Daoy (cell line): ENCODE results near the gene CFAP299. TPM values are rescaled to one million over a fixed set of nuclear protein-coding genes. Genes with fewer than 3 reads are reported as not detected.

Experiments
- DNase-seq: peaks from one replicate; pipeline ENCODE4 v3.0.0-alpha.2; 2015; ENCODE audit warnings: low read depth
- total RNA-seq: library from RNA; depleted of rRNA; stranded (reverse); fragments of >200 nt; shearing (Covaris generic); gene quantifications from 2 replicates; pipeline ENCODE4 v1.2.3, GENCODE V29; 2014; rRNA removed

CFAP299 gene
- total RNA-seq, 1 experiment from 2014 or later = 2.5 TPM

DNA sequence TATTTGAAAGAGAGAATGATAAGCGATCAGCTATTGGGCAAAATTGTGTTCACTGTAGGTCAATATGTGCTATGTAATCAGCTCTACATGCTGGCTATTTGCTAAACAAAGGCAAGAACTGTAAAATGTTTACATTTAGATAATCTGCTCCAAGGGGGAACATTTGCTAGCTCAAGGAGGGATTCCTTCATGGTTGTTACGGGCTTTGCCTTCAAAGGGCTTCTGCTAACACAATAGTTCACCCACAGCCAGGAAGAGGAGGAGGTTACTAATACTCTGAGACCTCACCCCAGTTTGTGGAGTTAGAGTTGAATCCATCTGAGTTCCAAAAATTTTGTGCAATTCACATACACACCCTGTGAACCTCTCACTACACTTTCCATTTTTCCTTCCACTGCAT is 587.4 kb downstream of the CFAP299 start:
- DNase-seq = no peak

DNA sequence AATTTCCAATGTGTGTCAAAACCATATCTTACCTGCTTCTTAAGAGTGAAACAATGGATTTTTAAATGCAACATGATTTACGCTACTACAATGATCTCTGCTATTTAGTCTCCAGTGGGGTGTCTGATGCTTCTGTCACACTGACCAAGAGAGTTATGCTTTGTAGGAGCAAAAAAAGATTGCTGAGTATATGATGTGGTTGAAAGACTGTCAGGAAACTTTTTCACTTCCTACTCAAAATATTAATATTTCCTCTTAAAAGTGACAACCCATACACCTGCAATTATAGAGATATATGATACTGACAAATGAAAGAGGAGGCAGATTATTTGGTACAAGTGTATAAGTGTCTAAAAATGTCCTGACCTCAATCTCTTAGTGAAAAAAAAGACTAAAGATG is 589.8 kb downstream of the CFAP299 start:
- DNase-seq = no peak

DNA sequence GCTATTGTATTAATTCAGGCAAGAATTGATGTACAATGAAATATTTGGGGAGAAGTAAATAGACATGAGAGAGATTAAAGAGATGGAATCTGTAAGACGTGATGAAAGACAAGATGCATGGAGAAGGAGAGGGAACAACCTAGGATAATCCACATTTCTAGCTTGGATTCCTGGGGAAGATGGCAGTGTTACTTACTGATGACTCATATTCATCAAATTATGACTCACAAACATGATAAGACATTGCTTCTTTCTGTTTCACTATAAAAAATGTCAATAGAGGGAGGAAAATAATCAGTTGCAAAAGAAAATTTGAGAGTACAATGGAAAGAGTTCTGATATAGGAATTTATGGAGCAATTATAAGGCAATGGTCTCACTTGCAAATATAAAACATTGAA is 590.9 kb downstream of the CFAP299 start:
- DNase-seq = no peak

DNA sequence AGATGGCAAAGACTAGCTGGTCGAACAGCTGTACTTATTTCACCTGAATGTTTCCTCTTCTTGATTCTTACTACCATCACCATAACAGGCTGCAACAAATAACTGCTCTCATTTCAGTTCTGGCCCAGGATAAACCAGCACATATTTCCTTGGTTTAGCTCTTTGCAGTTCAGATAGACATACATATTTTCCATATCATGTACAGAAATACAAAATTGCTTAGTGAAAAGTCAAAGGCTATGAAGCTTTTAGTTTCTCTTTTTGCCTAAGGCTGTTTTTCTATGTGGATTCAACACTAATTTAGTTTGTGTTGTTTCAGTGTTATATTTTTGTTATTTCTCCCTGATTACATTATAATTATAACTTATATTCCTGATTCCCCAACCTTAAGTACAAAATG is 591.4 kb downstream of the CFAP299 start:
- no peak for DNase-seq

DNA sequence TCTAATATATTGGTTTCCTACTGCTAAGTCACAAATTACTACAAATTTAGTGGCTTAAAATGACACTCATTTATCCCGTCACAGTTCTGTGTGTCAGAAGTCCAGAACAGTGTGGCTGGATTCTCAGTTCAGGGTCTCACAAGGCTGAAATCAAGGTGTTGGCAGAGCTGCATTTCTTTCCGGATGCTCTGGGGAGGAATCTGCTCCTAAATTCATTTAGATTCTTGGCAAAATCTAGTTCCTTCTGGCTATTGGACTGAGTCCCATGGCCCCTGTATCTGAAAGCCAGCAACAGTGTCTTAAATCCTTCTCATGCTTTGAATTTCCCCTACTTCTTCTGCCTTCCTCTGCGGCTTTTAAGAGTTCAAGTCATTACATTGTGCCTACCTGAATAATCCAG is 591.9 kb downstream of the CFAP299 start:
- DNase-seq = no peak

DNA sequence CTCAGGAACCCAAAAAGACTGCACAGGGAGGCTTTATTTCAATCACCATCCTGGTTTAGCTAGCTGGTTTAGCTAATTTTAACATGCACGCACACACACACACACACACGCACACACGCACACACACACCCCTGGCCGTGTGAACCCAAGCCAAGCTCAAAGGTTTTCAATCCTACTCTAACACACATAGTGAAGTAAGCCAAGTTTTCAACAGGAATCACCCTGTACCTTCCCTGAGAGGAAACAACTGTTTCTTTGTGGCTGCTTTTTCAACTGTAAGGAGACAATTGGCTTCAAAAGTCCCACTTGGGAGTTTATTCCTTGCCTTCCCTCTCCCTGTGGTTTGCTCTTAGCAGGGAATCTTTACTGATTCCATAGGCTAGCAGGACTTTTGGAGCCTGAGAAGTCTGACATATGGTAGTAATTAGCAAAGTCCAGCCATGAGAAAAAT is 596.1 kb downstream of the CFAP299 start:
- no peak for DNase-seq

DNA sequence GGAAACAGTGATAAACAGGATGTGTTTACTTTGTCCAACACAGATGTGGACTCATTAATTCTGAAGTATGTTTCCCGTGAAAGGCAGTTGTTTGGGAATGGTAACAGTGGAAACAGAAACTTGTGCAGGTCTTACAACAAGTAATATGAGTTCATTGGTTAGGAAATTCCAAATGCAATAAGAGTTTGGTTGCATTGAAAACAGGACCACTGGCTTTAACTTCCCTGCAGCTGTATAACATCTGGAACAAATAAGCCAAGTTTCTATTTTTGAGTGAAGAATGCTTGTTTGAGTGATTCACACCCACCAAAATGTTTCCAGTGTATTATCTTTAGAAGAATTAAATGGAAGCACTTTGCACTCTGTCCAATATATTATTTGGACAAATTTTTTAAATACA is 612.6 kb downstream of the CFAP299 start:
- DNase-seq = no peak

DNA sequence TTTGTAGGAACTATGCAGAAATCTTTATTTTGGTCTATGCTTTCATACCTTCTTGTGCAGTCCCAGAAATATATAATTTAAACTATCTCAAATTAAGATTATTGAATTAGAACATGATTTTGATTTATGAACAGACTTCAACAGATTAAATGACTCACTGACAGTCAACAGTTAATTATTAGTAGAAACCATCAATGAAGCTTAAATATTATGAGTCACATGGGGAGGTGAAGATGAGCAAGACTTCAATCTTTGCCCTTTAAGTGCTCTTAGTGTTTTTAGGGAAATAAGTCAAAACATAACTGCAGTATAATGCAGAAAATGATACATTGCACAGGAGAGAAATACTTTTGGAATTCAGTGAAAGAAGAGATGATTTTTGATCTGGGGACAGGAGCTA is 613.5 kb downstream of the CFAP299 start:
- DNase-seq = no peak

DNA sequence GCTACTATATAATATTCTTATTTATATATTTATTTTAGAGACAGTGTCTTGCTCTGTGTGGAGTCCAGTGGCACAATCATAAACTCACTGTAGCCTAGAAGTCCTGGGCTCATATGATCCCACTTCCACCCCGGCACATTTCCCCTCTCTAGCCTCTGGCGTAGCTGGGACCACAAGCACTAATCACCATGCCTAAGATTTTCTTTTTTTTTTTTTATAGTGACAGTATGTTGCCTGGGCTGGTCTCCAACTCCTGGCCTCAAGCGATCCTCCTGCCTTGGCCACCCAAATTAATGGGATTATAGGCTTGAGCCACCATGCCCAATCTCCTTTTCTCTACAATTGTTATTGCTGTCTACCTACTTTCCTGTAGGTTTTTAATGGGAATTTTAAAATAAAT is 620.9 kb downstream of the CFAP299 start:
- no peak for DNase-seq

DNA sequence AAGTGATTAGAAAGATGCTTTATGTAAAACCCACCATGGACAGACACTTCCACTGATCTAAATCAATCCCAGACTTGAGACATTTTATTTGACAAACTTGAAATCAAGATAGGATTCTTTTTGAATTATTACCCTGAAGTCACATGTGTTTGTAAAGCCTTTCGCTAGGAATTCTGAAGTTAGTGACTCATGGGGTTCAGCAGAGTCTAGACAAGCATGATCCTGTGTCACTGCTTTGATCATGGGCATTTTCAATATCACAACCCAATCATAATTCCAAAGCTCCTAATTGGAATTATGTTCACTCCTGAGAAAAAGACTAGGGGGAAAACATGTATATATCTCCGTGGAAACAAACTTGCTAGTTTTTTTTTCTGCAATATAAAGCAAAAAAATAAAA is 627.5 kb downstream of the CFAP299 start:
- no peak for DNase-seq

DNA sequence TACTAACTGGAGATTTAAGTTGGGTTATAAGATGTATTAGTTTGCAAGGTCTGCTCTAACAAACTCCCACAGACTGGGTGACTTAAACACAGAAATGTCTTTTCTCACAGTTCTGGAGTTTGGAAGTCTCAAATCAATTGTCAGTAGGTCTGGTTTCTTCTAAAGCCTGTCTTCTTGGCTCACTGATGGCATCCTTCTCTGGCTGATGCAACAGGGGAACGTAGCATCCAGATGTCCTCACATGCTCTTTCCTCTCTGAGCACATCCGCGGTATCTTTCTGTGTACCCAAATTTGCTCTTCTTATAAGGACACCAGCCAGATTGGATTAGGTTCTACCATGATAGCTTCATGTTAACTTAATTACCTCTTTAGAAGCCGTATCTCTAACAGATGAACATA is 631.8 kb downstream of the CFAP299 start:
- DNase-seq = no peak

DNA sequence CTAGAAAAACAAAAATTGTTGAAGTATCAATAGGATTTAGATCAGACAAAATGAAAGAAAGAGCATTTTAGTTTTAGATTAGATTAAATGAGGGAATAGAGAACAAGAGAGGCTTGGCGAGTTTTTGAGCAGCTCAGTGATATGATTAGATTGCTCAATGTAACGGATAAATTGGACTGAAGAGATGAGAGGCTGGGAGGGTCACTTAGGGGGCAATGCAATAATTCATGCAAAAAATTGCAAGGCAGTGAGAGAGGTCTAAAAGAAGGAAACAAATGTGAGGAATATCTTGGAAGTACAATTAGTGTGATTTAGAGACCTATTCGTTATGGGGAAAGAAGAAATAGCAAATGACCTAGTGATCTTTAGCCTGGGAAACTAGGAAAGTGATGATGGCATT is 644.7 kb downstream of the CFAP299 start:
- DNase-seq = no peak

DNA sequence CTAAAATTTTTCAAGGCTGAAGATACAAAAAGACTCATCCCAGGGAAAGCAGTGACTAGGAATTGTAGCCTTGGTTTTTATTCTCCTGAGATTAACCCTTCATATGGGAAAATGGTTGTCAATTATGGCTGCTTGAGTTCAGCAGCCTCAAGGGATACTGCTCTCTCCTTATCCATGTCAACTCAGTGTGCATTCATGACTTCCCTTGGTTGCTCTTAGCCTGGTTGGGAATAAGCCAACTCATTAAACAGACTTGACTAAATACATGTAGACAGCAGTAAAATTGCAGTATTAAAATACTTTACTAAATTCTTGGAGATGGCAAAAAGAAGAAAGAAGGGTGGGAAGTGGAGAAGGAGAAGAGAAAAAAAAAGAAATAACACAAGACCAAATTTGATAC is 650.5 kb downstream of the CFAP299 start:
- no peak for DNase-seq

DNA sequence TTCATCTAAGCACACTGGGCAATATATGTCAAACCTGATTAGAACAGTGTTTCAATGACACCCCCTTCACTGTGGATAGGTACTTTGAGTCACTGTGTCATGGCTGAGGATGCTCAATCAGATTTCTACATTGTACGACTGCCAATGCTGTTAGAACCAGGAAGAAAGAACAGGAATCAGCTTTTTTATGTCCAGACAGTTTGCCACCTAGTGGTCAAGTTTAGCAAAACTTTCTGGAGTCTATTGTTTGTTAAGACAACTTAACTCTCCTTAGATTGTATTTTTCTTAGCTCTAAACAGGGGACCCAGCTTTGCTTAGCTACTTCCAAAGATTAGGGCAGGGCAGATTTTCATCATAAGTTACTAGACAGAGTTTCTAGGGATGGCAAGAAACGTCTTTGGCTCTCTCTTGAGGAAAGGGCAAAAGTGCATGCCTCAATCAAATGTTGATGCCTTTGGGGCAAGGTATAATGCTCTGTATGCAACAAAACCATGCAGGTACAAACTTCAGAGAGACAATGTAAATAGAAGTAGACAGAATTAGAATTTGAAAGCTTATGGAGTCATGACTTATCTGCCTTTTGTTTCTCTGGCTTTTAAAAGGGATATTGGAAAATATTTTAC is 654.5 kb downstream of the CFAP299 start:
- peak; percentile 0 for DNase-seq

DNA sequence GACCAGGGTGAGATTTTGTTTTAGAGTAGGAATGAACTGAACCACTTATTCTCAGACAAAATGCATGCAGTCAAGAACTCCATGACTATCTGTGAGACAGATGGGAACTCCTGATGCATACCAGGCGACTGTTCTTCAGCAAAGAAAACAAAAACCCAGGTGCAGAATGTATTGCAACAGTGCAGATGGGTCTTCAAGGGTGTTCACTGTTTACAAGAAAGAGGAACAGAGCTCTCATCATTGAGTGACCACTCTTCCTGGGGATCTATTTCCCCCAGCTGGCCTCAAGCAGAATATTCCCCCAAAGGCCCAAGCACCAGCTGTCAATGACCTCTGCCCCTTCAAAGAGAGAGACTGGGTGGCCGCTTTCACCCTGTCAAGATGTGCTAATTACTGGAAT is 655.3 kb downstream of the CFAP299 start:
- no peak for DNase-seq

DNA sequence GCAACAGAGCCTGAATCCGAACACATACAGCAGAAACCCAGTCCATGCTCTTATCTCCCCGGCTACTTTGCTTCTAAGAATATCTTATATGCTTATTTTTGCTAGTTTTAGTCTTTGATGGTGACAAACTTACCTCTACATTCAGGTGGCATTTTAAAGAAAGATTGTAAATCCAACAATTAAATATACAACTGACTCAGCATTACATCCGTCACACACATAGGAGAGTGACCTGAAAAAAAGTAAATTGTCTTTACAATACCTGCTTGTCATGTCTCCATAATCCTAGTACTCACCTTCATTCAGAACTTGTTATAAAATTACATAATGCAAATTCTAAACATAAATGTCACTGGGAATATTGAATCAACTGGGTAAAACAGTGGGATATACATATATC is 664.4 kb downstream of the CFAP299 start:
- DNase-seq = no peak

DNA sequence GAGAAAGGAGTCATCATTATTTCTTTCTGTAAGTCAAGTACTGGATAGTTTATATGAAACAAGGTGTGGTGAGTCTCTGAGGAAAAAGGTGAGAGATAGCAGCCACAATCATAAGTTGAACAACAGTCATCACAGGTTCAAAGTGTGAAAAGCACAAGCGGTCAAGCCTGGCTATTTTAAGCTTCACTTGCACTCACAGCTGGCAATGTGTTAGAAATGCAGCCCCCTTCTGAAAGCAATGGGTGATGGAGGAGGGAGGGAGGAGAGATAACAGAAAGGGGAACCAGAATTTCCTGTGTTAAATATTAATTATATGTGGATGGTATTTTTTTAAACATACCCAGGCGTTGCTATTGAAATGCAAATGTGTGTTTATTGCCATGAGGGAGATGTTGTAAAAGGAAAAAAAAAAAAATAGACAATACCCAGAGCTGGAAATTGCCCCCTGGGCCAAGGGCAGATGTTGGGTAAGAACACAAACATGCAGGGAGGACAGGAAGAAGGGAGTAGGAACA is 668.1 kb downstream of the CFAP299 start:
- DNase-seq = no peak

DNA sequence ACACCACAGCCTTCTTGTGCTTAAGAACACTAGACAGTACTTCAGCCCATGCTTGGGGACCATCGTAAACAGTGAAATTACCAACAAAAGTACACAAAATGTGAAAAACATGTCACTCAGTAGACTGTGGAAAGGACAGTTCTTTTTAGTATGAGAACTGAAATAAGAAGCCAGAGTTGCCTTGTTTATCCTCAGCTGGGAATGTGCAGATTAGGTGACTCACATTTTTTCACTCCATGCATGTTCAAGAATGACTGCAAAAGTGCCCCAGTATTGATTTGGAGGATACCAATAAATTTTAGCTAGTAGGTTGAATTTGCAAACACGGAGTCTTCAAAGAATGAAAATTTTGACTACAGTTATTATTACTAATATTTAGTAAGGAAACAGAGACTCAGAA is 671.9 kb downstream of the CFAP299 start:
- no peak for DNase-seq

Other genes with a start within 250 kb of the CFAP299 start
- gene PRDM8, start 138.2 kb upstream of the CFAP299 start, total RNA-seq = 0.69 and 1.1 TPM in 2 replicates
- 0.23 and 0.42 TPM in 2 replicates for gene FGF5, start 69.1 kb upstream of the CFAP299 start, total RNA-seq